Central memory CD8-positive, alpha-beta T cell (primary cell): ENCODE results near the gene SLC16A8.

Experiments
- ATAC-seq: fragments of 150-1000 bp; cut with Tn5 transposase; replicated peaks from 2 replicates; pipeline ENCODE4 v1.10.0; 2022; ENCODE audit warnings: mild to moderate bottlenecking, moderate FRiP score, moderate number of reproducible peaks; ENCODE audit not compliant: poor library complexity, severe bottlenecking; ENCODE audit errors: extremely low read depth
- DNase-seq, 2 donors: peaks; one replicate each; pipeline ENCODE4 v3.0.0; 2021; ENCODE audit warnings: low spot score in 2 of 2
- H3K27ac Mint-ChIP-seq: one replicate; pipeline ENCODE4 v1.8.0; 2022; ENCODE audit warnings: low read depth, mild to moderate bottlenecking, moderate library complexity, mixed read lengths
- H3K27me3 Mint-ChIP-seq: one replicate; pipeline ENCODE4 v1.8.0; 2022; ENCODE audit warnings: mixed read lengths
- H3K36me3 Mint-ChIP-seq: one replicate; pipeline ENCODE4 v1.8.0; 2022; ENCODE audit warnings: mild to moderate bottlenecking, moderate library complexity, mixed read lengths; ENCODE audit not compliant: insufficient read depth
- H3K4me1 Mint-ChIP-seq: one replicate; pipeline ENCODE4 v1.8.0; 2022; ENCODE audit warnings: mixed read lengths
- H3K4me3 Mint-ChIP-seq: one replicate; pipeline ENCODE4 v1.8.0; 2022; ENCODE audit warnings: mild to moderate bottlenecking, moderate library complexity, mixed read lengths
- H3K9me3 Mint-ChIP-seq: one replicate; pipeline ENCODE4 v1.8.0; 2022; ENCODE audit warnings: mixed read lengths

The SLC16A8 gene

DNA sequence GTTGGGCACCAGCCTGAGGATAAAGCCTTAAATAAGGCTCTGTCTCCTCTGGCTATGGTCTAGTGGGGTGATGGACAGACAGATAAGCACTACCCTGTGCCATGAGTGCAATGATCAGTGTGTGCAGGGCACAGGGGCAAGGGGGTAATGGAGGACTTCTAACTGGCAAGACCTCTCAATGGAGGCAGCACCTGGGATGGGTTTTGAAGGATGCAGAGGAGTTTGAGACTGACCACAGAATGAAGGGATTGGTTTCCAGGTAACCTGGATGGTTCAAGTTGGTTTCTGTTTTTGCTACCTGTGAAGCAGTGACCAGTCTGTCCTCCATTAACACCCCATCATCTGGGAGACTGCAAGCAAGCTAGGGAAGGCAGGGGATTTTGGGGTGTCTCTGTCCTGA lies 54.6 kb downstream of the SLC16A8 start:
- ATAC-seq (no peak), DNase-seq (no peak)
- Mint-ChIP-seq H3K4me1 (peaks cover 9% of the 10 kb centered on the region), H3K27ac (no peak overlapping the region), H3K27me3 (no peaks in the 10 kb centered on the region), H3K36me3 (no peaks in the 10 kb centered on the region), H3K4me3 (no peak overlapping the region), H3K9me3 (no peaks in the 10 kb centered on the region)

DNA sequence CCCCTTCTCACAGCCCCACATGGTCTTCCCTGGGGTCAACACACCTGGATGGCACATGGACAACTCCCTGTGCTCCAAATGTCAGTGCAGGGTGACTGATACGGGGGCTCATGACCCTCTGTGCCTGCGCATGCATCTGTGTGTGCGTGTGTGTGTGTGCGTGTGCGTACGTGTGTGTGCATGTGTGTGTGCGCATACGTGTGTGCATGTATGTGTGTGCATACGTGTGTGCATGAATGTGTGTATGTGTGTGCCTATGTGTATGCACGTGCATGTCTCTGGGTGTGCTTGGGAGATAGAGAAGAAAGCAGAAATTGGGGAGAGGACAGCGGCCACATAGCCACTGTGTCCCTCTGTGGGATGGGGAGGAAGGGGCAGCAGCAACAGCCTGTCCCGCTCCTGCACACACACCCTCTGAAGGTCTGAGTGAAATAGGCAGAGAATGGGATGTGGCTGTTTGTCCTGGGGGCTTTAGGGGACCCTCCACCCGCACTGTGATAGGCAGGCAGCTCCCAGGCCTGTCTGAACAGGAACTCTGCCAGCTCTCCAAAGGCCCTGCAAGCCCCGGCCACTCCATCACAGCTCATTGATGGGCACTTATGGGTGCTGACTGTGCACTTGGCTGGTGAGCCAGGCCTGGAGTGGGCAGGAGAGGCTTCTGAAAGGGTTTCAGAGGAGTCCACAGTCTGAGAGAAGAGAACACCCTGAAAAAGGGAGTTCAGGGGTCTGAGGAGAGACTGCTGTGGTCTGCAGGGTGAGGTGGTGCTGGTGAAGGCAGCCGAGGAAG lies 55.4 kb downstream of the SLC16A8 start:
- ATAC-seq: no peak
- H3K36me3 Mint-ChIP-seq: no peaks in the 10 kb centered on the region
- no peak overlapping the region for H3K27ac Mint-ChIP-seq
- H3K9me3 Mint-ChIP-seq: no peaks in the 10 kb centered on the region
- no peak overlapping the region for H3K4me3 Mint-ChIP-seq
- DNase-seq: no peak
- H3K4me1 Mint-ChIP-seq: peaks cover 9% of the 10 kb centered on the region
- H3K27me3 Mint-ChIP-seq: no peaks in the 10 kb centered on the region
